B cell (primary cell): ENCODE data around the gene TULP3. TPM values are rescaled to one million over a fixed set of nuclear protein-coding genes. Genes with fewer than 3 reads are reported as not detected.

Source experiments
- ATAC-seq: fragments of 200-7000 bp; cut with Tn5 transposase; one replicate; pipeline ENCODE4 v1.10.0; 2021; ENCODE audit warnings: low read depth, mild to moderate bottlenecking, moderate number of reproducible peaks, moderate library complexity
- CTCF ChIA-PET: fragments of 350-600 bp; sonication (Branson Sonifier 250); formaldehyde crosslinking; loops from one replicate; lab custom pipeline; 2021; ENCODE audit warnings: antibody characterized with exemption, inconsistent platforms; lab: Charles Lee
- POLR2A ChIA-PET: fragments of 350-600 bp; sonication (Branson Sonifier 250); formaldehyde crosslinking; loops from one replicate; lab custom pipeline; 2021; ENCODE audit warnings: antibody characterized with exemption; lab: Charles Lee
- DNase-seq: peaks from one replicate; pipeline ENCODE4 v3.0.0; 2013
- H2AFZ ChIP-seq: 2 replicates; pipeline ENCODE4 v1.6.1; 2012; ENCODE audit warnings: mild to moderate bottlenecking, low read depth, low read length; ENCODE audit not compliant: insufficient read depth, poor library complexity, severe bottlenecking
- H3K27ac ChIP-seq, 2 donors: 1 replicate in 1 of 2; 2 replicates in 1 of 2; pipeline ENCODE4 v1.5.1; 2012 to 2013; ENCODE audit warnings: low read length in 2 of 2, mild to moderate bottlenecking in 2 of 2, moderate library complexity in 1 of 2
- H3K27me3 ChIP-seq, 4 experiments: fragments of 200-600 bp in 1 of 4; sonication (generic) in 1 of 4; replicated peaks in 1 of 4; 1 replicate in 2 of 4; 2 replicates in 2 of 4; pipeline versions ENCODE4 v1.6.1 to v1.7.0; 2013 to 2016; ENCODE audit warnings: low read length in 3 of 4, mild to moderate bottlenecking in 2 of 4, mixed read lengths in 1 of 4, moderate library complexity in 1 of 4; ENCODE audit not compliant: insufficient read depth in 4 of 4, control insufficient read depth in 3 of 4; ENCODE audit errors: control extremely low read depth in 1 of 4
- H3K36me3 ChIP-seq, 2 experiments: replicated peaks in 1 of 2; 1 replicate in 1 of 2; 2 replicates in 1 of 2; pipeline versions ENCODE4 v1.6.1 to v1.7.1; 2013; ENCODE audit warnings: low read length in 1 of 2; ENCODE audit not compliant: insufficient read depth in 2 of 2, control insufficient read depth in 1 of 2; ENCODE audit errors: control extremely low read depth in 1 of 2, extremely low read depth in 1 of 2
- H3K4me1 ChIP-seq, 2 donors: fragments of 200-600 bp in 1 of 2; sonication (generic) in 1 of 2; 1 replicate in 1 of 2; 2 replicates in 1 of 2; pipeline versions ENCODE4 v1.5.1 to v1.6.1; 2013 to 2017; ENCODE audit warnings: low read length in 2 of 2; ENCODE audit not compliant: control insufficient read depth in 2 of 2, insufficient read depth in 2 of 2
- H3K4me2 ChIP-seq: replicated peaks from 2 replicates; pipeline ENCODE3; 2012; ENCODE audit warnings: mild to moderate bottlenecking, low read depth, low read length; ENCODE audit not compliant: poor library complexity, severe bottlenecking
- H3K4me3 ChIP-seq, 5 experiments: fragments of 200-600 bp in 1 of 5; sonication (generic) in 1 of 5; 1 replicate in 3 of 5; 2 replicates in 2 of 5; pipeline versions ENCODE4 v1.5.1 to v1.7.0; 2011 to 2016; ENCODE audit warnings: low read length in 4 of 5, mild to moderate bottlenecking in 4 of 5, low read depth in 2 of 5, control low read depth in 1 of 5, moderate library complexity in 1 of 5; ENCODE audit not compliant: insufficient read depth in 1 of 5; ENCODE audit errors: control extremely low read depth in 1 of 5, extremely low read depth in 1 of 5
- H3K79me2 ChIP-seq: fragments of 200-600 bp; sonication (generic); one replicate; pipeline ENCODE4 v1.6.0; 2016; ENCODE audit warnings: low read length; ENCODE audit not compliant: control insufficient read depth, insufficient read depth
- H3K9ac ChIP-seq: fragments of 200-600 bp; sonication (generic); 2 replicates; pipeline ENCODE4 v1.6.1; 2017; ENCODE audit warnings: mild to moderate bottlenecking, low read length, moderate library complexity
- H3K9me3 ChIP-seq, 3 donors: one replicate each; pipeline versions ENCODE4 v1.6.1 to v1.7.1; 2013; ENCODE audit warnings: low read length in 2 of 3; ENCODE audit not compliant: control insufficient read depth in 2 of 3, insufficient read depth in 1 of 3; ENCODE audit errors: control extremely low read depth in 1 of 3
- H4K20me1 ChIP-seq: 2 replicates; pipeline ENCODE4 v1.6.0; 2012; ENCODE audit warnings: mild to moderate bottlenecking, low read length; ENCODE audit not compliant: insufficient read depth, control insufficient read depth, poor library complexity, severe bottlenecking
- H3K27ac Mint-ChIP-seq: one replicate; pipeline ENCODE4 v1.8.0; 2021; ENCODE audit warnings: mixed read lengths
- H3K27me3 Mint-ChIP-seq: one replicate; pipeline ENCODE4 v1.8.0; 2021; ENCODE audit warnings: mixed read lengths
- H3K4me1 Mint-ChIP-seq: one replicate; pipeline ENCODE4 v1.8.0; 2021; ENCODE audit warnings: mixed read lengths
- H3K4me3 Mint-ChIP-seq: one replicate; pipeline ENCODE4 v1.8.0; 2021; ENCODE audit warnings: mixed read lengths
- H3K9me3 Mint-ChIP-seq: one replicate; pipeline ENCODE4 v1.8.0; 2022; ENCODE audit warnings: mixed read lengths; ENCODE audit not compliant: insufficient read depth
- EZH2 ChIP-seq: IDR thresholded peaks from 2 replicates; pipeline ENCODE4 v1.6.1; 2012; ENCODE audit warnings: borderline replicate concordance, low read depth, mild to moderate bottlenecking, moderate library complexity, low read length; ENCODE audit not compliant: insufficient read depth, poor library complexity, severe bottlenecking
- WGBS: methylation state at CpG from one replicate; pipeline ENCODE4 v1.1.5; 2013; ENCODE audit warnings: missing lambda C conversion rate; ENCODE audit not compliant: insufficient coverage; 5-methylcytosine and 5-hydroxymethylcytosine counted together
- intact Hi-C: fragments of 100-400 bp; cut with micrococcal nuclease; formaldehyde crosslinking; loops from one replicate; pipeline ENCODE4 v1.10.0; 2022
- polyA plus RNA-seq: library from polyadenylated mRNA; depleted of rRNA; stranded (reverse); fragments of >200 nt; gene quantifications from 2 replicates; pipeline ENCODE4 v1.2.3, GENCODE V29; 2012
- total RNA-seq, 2 donors: library from RNA; stranded (reverse); fragments of 120-200 nt in 1 of 2; gene quantifications; 1 replicate in 1 of 2; 2 replicates in 1 of 2; pipeline versions ENCODE4 v1.2.3 to v1.2.4, GENCODE V29; 2013 to 2022
- TF ChIP-seq, protein P1 (sequence below): fragments of 200-600 bp; IDR thresholded peaks from one replicate; pipeline ENCODE4 v1.8.0; 2022; ENCODE audit warnings: antibody characterized with exemption, mild to moderate bottlenecking

Gene TULP3
- total and polyA plus RNA-seq, 2 donors (not counting 1 experiment from before 2014, with no cell fraction given) = 8.3 to 9.2 TPM

GRCh38 chr12:2858944-2859421, 31.7 kb upstream of the TULP3 start:
- ChIA-PET POLR2A (no interaction called here), CTCF (no interaction called here)
- no peaks in the 10 kb centered on the region for H3K9me3 ChIP-seq
- Mint-ChIP-seq H3K9me3 (no peaks in the 10 kb centered on the region), H3K4me3 (no peak overlapping the region), H3K4me1 (no peaks in the 10 kb centered on the region), H3K27ac (no peak overlapping the region), H3K27me3 (no peaks in the 10 kb centered on the region)
- DNase-seq (no peak), ATAC-seq (no peak)
- H3K4me3 ChIP-seq = no peak overlapping the region
- intact Hi-C loops = loop anchor here (10.0 kb wide), 1 partner anchor 176 kb away; no protein-coding TSS in a partner anchor
- H3K27ac ChIP-seq = no peak overlapping the region
- no peaks in the 10 kb centered on the region for H3K79me2 ChIP-seq
- H3K36me3 ChIP-seq = peaks cover 0 to 10% of the 10 kb centered on the region in 2 experiments
- 97% methylated on average over 9 of the region's 12 CpGs for WGBS
- TF ChIP-seq, protein P1, sequence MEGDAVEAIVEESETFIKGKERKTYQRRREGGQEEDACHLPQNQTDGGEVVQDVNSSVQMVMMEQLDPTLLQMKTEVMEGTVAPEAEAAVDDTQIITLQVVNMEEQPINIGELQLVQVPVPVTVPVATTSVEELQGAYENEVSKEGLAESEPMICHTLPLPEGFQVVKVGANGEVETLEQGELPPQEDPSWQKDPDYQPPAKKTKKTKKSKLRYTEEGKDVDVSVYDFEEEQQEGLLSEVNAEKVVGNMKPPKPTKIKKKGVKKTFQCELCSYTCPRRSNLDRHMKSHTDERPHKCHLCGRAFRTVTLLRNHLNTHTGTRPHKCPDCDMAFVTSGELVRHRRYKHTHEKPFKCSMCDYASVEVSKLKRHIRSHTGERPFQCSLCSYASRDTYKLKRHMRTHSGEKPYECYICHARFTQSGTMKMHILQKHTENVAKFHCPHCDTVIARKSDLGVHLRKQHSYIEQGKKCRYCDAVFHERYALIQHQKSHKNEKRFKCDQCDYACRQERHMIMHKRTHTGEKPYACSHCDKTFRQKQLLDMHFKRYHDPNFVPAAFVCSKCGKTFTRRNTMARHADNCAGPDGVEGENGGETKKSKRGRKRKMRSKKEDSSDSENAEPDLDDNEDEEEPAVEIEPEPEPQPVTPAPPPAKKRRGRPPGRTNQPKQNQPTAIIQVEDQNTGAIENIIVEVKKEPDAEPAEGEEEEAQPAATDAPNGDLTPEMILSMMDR = no peak
- no peak for TF ChIP-seq EZH2
- no peak overlapping the region for H3K4me2 ChIP-seq
- H3K27me3 ChIP-seq = no peaks in the 10 kb centered on the region
- H2AFZ ChIP-seq = no peak overlapping the region
- no peaks in the 10 kb centered on the region for H4K20me1 ChIP-seq
- H3K9ac ChIP-seq = no peak overlapping the region
- H3K4me1 ChIP-seq = no peaks in the 10 kb centered on the region

DNA sequence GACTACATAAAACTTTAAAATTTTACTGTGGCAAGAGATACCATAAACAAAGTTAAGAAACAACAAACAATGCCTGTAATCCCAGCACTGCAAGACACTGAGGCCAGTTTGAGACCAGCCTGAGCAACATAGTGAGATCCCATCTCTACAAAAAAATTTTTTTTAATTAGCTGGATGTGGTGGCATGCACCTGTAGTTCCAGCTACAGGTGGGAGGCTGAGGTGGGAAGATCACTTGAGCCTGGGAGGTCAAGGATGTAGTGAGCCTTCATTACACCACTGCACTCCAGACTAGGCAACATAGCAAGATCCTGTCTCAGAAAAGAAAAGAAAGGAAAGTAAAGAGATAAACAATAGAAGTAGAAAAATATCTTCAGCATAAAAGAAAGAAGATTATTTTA, 30.5 kb upstream of the TULP3 start:
- no peak overlapping the region for H2AFZ ChIP-seq
- ChIA-PET CTCF (no interaction called here), POLR2A (no interaction called here)
- Mint-ChIP-seq H3K27me3 (no peaks in the 10 kb centered on the region), H3K9me3 (no peaks in the 10 kb centered on the region), H3K4me1 (no peaks in the 10 kb centered on the region), H3K27ac (no peak overlapping the region), H3K4me3 (no peak overlapping the region)
- TF ChIP-seq, protein P1 = no peak
- no peak for TF ChIP-seq EZH2
- no peaks in the 10 kb centered on the region for H4K20me1 ChIP-seq
- no peak overlapping the region for H3K4me3 ChIP-seq
- H3K79me2 ChIP-seq = no peaks in the 10 kb centered on the region
- no peak for ATAC-seq
- peaks cover 0 to 7% of the 10 kb centered on the region in 2 experiments for H3K36me3 ChIP-seq
- DNase-seq = no peak
- no peak overlapping the region for H3K9ac ChIP-seq
- H3K4me1 ChIP-seq = no peaks in the 10 kb centered on the region
- H3K27ac ChIP-seq = no peak overlapping the region
- H3K9me3 ChIP-seq = no peaks in the 10 kb centered on the region
- intact Hi-C loops = no loop called here
- no peaks in the 10 kb centered on the region for H3K27me3 ChIP-seq
- H3K4me2 ChIP-seq = no peak overlapping the region
